Stomach (tissue), 9 donors: ENCODE data around the gene PKD1. TPM values are rescaled to one million over a fixed set of nuclear protein-coding genes. Genes with fewer than 3 reads are reported as not detected.

Experiments
- DNase-seq, 2 donors: peaks; one replicate each; pipeline versions ENCODE4 v3.0.0 to v3.0.0-alpha.2; 2013 to 2019
- H3K27ac ChIP-seq, 5 donors: fragments of 200-600 bp in 4 of 5; sonication (generic) in 4 of 5; one replicate each; pipeline ENCODE4 v1.5.1; 2013 to 2019; ENCODE audit warnings: mild to moderate bottlenecking in 1 of 5, moderate library complexity in 1 of 5
- H3K27me3 ChIP-seq, 3 donors: fragments of 200-600 bp; sonication (generic); one replicate each; pipeline ENCODE4 v1.5.1; 2017 to 2019; ENCODE audit warnings: mixed run types in 1 of 3
- H3K36me3 ChIP-seq, 4 donors: fragments of 200-600 bp; sonication (generic); 1 replicate in 3 of 4; 2 replicates in 1 of 4; pipeline ENCODE4 v1.5.1; 2016 to 2019
- H3K4me1 ChIP-seq, 4 donors: fragments of 200-600 bp; sonication (generic); one replicate each; pipeline ENCODE4 v1.5.1; 2016 to 2019
- H3K4me3 ChIP-seq, 4 donors: fragments of 200-600 bp; sonication (generic) in 3 of 4; one replicate each; pipeline ENCODE4 v1.5.1; 2016 to 2019; ENCODE audit warnings: mild to moderate bottlenecking in 1 of 4
- H3K9me3 ChIP-seq, 4 donors: fragments of 200-600 bp; sonication (generic); one replicate each; pipeline ENCODE4 v1.5.1; 2016 to 2019
- EP300 ChIP-seq: sonication (generic); formaldehyde crosslinking; IDR thresholded peaks from one replicate; pipeline ENCODE4 v1.6.1; 2017; ENCODE audit warnings: antibody characterized with exemption
- POLR2A ChIP-seq, 4 donors: fragments of 450-650 bp; IDR thresholded peaks; one replicate each; pipeline ENCODE4 v1.6.1; 2016; ENCODE audit warnings: antibody characterized with exemption in 4 of 4, control low read depth in 2 of 4, mild to moderate bottlenecking in 1 of 4, moderate library complexity in 1 of 4
- POLR2AphosphoS5 ChIP-seq, 3 donors: sonication (generic); formaldehyde crosslinking; IDR thresholded peaks; one replicate each; pipeline ENCODE4 v1.6.1; 2016; ENCODE audit warnings: antibody characterized with exemption in 3 of 3
- WGBS, 5 donors: extraction: QIAGEN DNeasy Blood & Tissue Kit in 3 of 5; methylation state at CpG; one replicate each; pipeline versions ENCODE4 v1.1.5 to v1.1.7; 2013 to 2018; 5-methylcytosine and 5-hydroxymethylcytosine counted together
- intact Hi-C: fragments of 100-400 bp; cut with DNase I; formaldehyde crosslinking; loops from one replicate; pipeline ENCODE4 v1.15.1; 2023; ENCODE audit warnings: low total_unique reads
- polyA plus RNA-seq, 3 donors: library from polyadenylated mRNA; stranded (reverse); fragments of 200-250 nt; gene quantifications; one replicate each; pipeline ENCODE4 v1.2.3, GENCODE V29; 2013
- total RNA-seq, 5 donors: library from RNA; depleted of rRNA; stranded (reverse); fragments of >200 nt; gene quantifications; one replicate each; pipeline versions ENCODE4 v1.1.0 to v1.2.3, GENCODE V29; 2014 to 2016
- TF ChIP-seq, protein P1 (sequence below), 7 experiments: fragments of 450-650 bp in 4 of 7; fragments of 200-600 bp in 3 of 7; sonication (generic) in 3 of 7; IDR thresholded peaks; one replicate each; pipeline ENCODE4 v1.5.1; 2016 to 2019; ENCODE audit warnings: antibody characterized with exemption in 7 of 7, control low read depth in 2 of 7, mild to moderate bottlenecking in 1 of 7
- donor health status: healthy with polysubstance abuse.
- donor health status: Bipolar disorder and iron deficiency.
- donor health status: healthy.

PKD1 gene
- total and polyA plus RNA-seq, 8 donors, result 10.4 to 776 (median 90.7) TPM

DNA sequence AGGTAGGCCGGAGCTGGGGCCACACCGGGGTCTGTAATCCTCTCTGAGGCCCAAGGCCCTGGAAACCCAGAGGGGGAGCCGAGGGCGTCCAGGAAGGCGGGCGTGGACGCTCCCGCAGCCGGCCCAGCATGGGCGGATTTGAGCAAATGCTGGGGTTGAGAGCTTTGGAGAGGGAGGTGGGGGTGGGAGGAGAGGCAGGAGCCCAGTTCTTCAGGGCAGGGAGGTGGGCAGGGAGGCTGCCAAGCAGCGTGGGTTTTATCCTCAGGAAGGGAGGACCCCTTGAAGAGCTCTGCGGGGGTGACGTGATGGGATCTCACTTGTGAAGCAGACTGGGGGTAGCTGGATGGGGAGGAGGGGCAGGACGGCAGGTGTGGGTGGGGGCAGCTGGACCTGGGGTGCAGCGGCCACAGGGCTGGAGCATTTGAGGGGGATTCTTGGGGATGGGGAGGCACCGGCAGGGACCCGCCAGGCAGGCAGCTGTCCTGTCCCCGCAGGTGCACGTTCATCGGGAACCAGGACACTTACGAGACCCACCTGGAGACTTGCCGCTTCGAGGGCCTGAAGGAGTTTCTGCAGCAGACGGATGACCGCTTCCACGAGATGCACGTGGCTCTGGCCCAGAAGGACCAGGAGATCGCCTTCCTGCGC is 37.1 kb upstream of the PKD1 start:
- Histone ChIP-seq H3K4me3 (no peak overlapping the region), H3K27ac (no peak overlapping the region), H3K36me3 (peaks cover 69 to 100% (median 100%) of the 10 kb centered on the region in 4 donors), H3K27me3 (no peaks in the 10 kb centered on the region), H3K9me3 (no peaks in the 10 kb centered on the region), H3K4me1 (peaks cover 0 to 7% (median 3%) of the 10 kb centered on the region in 4 donors)
- no peak for DNase-seq
- intact Hi-C loops, result no loop called here
- 90 to 94% (median 92%) methylated on average over 25 to 29 of the region's 29 CpGs for WGBS, 5 donors
- TF ChIP-seq POLR2A (IDR thresholded peaks at IDR 0.05) (no peak), POLR2AphosphoS5 (IDR thresholded peaks at IDR 0.05) (no peak), EP300 (no peak)

DNA sequence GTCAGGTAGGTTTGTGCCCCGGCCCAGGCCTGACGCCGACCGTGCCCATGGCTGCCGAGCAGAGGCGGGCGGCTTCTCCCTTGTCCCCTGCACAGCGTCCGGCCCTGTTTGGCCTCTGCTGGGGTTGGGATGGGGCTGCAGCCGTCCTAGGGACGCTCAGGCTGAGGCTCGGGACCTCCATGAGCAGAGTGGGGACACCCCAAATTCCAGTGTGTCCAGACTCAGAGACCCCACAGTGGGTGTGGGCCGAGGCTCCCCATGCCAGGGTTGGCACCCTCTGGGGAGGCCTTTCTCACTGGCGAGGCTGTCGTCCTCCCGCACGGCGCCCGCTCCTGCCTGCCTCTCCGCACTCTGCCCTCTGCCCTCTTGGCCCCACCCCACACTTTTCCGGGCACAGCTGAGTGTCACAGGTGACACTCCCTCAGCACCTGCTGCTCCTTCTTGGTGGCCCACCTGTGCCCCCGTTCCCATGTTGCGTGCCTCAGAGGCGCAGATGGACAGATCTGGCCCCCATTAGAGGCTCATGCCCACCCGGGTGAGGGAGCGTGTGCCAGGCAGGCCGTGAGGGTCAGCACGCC is 36.0 kb upstream of the PKD1 start:
- peaks cover 70 to 100% (median 100%) of the 10 kb centered on the region in 4 donors for H3K36me3 ChIP-seq
- intact Hi-C loops, result no loop called here
- H3K4me3 ChIP-seq, result no peak overlapping the region
- no peak for DNase-seq
- WGBS, 5 donors, result 91 to 96% (median 94%) methylated on average over 20 to 28 of the region's 28 CpGs
- no peaks in the 10 kb centered on the region for H3K9me3 ChIP-seq
- peaks cover 0 to 7% (median 3%) of the 10 kb centered on the region in 4 donors for H3K4me1 ChIP-seq
- no peak for TF ChIP-seq EP300
- TF ChIP-seq POLR2A (IDR thresholded peaks at IDR 0.05), result no peak
- TF ChIP-seq, protein P1, sequence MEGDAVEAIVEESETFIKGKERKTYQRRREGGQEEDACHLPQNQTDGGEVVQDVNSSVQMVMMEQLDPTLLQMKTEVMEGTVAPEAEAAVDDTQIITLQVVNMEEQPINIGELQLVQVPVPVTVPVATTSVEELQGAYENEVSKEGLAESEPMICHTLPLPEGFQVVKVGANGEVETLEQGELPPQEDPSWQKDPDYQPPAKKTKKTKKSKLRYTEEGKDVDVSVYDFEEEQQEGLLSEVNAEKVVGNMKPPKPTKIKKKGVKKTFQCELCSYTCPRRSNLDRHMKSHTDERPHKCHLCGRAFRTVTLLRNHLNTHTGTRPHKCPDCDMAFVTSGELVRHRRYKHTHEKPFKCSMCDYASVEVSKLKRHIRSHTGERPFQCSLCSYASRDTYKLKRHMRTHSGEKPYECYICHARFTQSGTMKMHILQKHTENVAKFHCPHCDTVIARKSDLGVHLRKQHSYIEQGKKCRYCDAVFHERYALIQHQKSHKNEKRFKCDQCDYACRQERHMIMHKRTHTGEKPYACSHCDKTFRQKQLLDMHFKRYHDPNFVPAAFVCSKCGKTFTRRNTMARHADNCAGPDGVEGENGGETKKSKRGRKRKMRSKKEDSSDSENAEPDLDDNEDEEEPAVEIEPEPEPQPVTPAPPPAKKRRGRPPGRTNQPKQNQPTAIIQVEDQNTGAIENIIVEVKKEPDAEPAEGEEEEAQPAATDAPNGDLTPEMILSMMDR (IDR thresholded peaks at IDR 0.05), result no peak
- no peak for TF ChIP-seq POLR2AphosphoS5 (IDR thresholded peaks at IDR 0.05)
- no peak overlapping the region for H3K27ac ChIP-seq
- no peaks in the 10 kb centered on the region for H3K27me3 ChIP-seq

DNA sequence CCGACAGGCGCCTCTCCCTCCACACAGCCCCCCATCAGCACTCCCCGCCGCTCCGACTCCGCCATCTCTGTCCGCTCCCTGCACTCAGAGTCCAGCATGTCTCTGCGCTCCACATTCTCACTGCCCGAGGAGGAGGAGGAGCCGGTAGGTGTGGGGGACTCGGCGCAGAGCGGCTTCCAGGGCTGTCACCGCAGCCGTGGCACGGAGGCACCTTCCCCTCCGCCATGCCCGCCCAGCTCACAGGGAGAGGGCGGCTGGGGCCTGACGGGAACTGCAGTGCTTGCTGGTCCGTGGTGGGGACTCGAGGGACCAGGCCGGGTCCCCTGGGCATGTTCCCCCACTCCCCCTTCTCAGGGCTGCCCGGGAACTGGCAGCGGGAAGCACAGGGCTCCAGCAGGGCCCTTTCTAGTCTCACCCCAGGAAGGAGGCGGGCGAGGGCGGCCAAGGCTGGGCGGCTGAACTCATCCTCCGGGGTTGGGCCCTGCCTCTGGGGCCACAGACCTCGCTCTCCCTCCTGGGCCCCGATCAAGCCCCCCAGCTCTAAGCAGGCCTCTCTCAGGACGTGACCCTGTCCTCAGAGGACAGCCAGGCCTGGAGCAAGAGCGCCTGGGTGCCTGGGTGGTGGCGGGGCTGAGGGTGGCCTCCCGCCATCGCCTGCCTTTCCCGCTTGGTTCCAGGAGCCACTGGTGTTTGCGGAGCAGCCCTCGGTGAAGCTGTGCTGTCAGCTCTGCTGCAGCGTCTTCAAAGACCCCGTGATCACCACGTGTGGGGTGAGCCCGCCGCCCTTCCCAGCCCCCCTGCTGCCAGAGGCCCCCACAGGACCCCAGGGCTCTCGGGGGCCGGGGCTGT is 35.1 kb upstream of the PKD1 start:
- H3K4me1 ChIP-seq, result peaks cover 0 to 7% (median 3%) of the 10 kb centered on the region in 4 donors
- intact Hi-C loops, result no loop called here
- H3K27me3 ChIP-seq, result no peaks in the 10 kb centered on the region
- H3K27ac ChIP-seq, result peak overlapping the region in 3 of 5 donors; percentile 43 to 69 (median 66)
- peak overlapping the region; percentile 16 to 31 (median 25) for H3K4me3 ChIP-seq
- DNase-seq, result no peak
- H3K9me3 ChIP-seq, result no peaks in the 10 kb centered on the region
- peaks cover 69 to 100% (median 100%) of the 10 kb centered on the region in 4 donors for H3K36me3 ChIP-seq
- no peak for TF ChIP-seq POLR2AphosphoS5 (IDR thresholded peaks at IDR 0.05)
- no peak for TF ChIP-seq POLR2A (IDR thresholded peaks at IDR 0.05)
- TF ChIP-seq, protein P1 (IDR thresholded peaks at IDR 0.05), result no peak
- TF ChIP-seq EP300, result no peak
- WGBS, 5 donors, result 84 to 92% (median 88%) methylated on average over 29 to 47 of the region's 47 CpGs

DNA sequence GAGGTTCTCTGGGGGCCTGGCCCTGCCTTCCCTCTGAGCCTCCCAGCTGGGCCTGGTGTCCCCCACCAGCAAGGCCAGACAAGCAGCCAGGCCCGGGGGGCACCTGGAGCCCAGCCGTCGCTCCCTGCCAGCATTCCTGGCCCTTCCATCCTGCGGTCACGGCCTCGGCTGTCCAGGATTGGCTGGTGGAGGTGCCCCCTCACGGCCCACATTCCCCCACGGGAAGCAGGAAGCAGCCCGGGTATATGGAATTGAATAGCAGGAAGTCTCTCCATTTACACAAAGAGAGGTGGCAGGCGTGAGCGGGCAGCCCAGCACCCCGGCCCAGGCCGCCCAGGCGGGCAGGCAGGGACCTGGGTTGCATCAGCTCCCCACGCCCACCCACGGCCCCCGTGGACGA is 34.4 kb upstream of the PKD1 start:
- WGBS, 5 donors, result 66 to 90% (median 85%) methylated on average over 8 to 18 of the region's 18 CpGs
- Histone ChIP-seq H3K36me3 (peaks cover 64 to 96% (median 96%) of the 10 kb centered on the region in 4 donors), H3K27ac (peak overlapping the region in 4 of 5 donors; percentile 43 to 69 (median 54)), H3K4me1 (peaks cover 0 to 7% (median 3%) of the 10 kb centered on the region in 4 donors), H3K9me3 (no peaks in the 10 kb centered on the region), H3K27me3 (no peaks in the 10 kb centered on the region), H3K4me3 (peak overlapping the region; percentile 16 to 31 (median 25))
- no peak for DNase-seq
- TF ChIP-seq, protein P1 (IDR thresholded peaks at IDR 0.05), result no peak
- TF ChIP-seq EP300 (no peak), POLR2A (IDR thresholded peaks at IDR 0.05) (no peak), POLR2AphosphoS5 (IDR thresholded peaks at IDR 0.05) (no peak)
- intact Hi-C loops, result no loop called here
